HG03139 (cell line): ENCODE data around the gene UNC79.

Source experiments
- ATAC-seq: cut with Tn5 transposase; IDR thresholded peaks from one replicate; pipeline ENCODE4 v1.9.1; 2021; ENCODE audit not compliant: unreplicated experiment

The UNC79 gene

GRCh38 chr14:93705513-93706156 is 274.9 kb downstream of the UNC79 start:
- no peak for ATAC-seq

- no peak for ATAC-seq
Observed at GRCh38 chr14:93706360-93706955, 275.7 kb downstream of the UNC79 start.

GRCh38 chr14:93707475-93707874 is 276.7 kb downstream of the UNC79 start:
- ATAC-seq, result no peak

GRCh38 chr14:93708311-93708734 is 277.6 kb downstream of the UNC79 start:
- ATAC-seq, result no peak

- no peak for ATAC-seq
Observed at GRCh38 chr14:93708800-93709199, 278.1 kb downstream of the UNC79 start.

GRCh38 chr14:93709249-93709648 is 278.5 kb downstream of the UNC79 start:
- no peak for ATAC-seq

GRCh38 chr14:93712079-93712837 is 281.5 kb downstream of the UNC79 start:
- no peak for ATAC-seq

- no peak for ATAC-seq
Observed at GRCh38 chr14:93712838-93713724, 282.3 kb downstream of the UNC79 start.

- no peak for ATAC-seq
Observed at GRCh38 chr14:93713726-93714405, 283.1 kb downstream of the UNC79 start.

GRCh38 chr14:93714605-93715004 is 283.9 kb downstream of the UNC79 start:
- ATAC-seq, result no peak

- ATAC-seq, result no peak
Observed at GRCh38 chr14:93715279-93715927, 284.7 kb downstream of the UNC79 start.

- ATAC-seq, result no peak
Observed at GRCh38 chr14:93716002-93716745, 285.4 kb downstream of the UNC79 start.

- no peak for ATAC-seq
Observed at GRCh38 chr14:93716746-93717667, 286.3 kb downstream of the UNC79 start.

- no peak for ATAC-seq
Observed at GRCh38 chr14:93717668-93718320, 287.1 kb downstream of the UNC79 start.

GRCh38 chr14:93719256-93719655 is 288.5 kb downstream of the UNC79 start:
- no peak for ATAC-seq

- ATAC-seq, result no peak
Observed at GRCh38 chr14:93720076-93720815, 289.5 kb downstream of the UNC79 start.

GRCh38 chr14:93720981-93721483 is 290.3 kb downstream of the UNC79 start:
- ATAC-seq, result no peak
